ENCODE measurements around the gene ABCC4.

Gene ABCC4

DNA sequence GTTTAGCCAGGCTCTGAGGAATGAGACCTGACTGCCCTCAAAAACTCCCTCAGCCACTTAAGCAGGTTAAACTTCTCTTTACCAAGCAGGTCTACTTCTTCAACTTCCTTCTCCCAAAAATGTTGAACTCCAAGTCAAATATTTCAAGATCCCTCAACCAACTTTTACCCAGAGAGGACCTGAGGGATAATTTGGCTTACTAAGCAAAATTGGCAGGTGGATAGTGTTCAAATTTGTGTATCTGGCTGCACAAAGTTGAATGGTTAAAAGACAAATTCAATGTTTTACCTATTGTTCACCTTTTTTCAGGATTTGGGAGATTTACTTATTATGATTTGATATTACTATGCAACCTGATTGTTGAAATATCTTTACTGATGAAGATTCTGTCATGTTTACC lies 296.0 kb downstream of the ABCC4 start:
- H3K4me3 ChIP-seq (ENCODE audit: low read depth, low read length), result no peak overlapping the region
- TF ChIP-seq, protein P1, sequence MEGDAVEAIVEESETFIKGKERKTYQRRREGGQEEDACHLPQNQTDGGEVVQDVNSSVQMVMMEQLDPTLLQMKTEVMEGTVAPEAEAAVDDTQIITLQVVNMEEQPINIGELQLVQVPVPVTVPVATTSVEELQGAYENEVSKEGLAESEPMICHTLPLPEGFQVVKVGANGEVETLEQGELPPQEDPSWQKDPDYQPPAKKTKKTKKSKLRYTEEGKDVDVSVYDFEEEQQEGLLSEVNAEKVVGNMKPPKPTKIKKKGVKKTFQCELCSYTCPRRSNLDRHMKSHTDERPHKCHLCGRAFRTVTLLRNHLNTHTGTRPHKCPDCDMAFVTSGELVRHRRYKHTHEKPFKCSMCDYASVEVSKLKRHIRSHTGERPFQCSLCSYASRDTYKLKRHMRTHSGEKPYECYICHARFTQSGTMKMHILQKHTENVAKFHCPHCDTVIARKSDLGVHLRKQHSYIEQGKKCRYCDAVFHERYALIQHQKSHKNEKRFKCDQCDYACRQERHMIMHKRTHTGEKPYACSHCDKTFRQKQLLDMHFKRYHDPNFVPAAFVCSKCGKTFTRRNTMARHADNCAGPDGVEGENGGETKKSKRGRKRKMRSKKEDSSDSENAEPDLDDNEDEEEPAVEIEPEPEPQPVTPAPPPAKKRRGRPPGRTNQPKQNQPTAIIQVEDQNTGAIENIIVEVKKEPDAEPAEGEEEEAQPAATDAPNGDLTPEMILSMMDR (IDR thresholded peaks at IDR 0.05; ENCODE audit: low read depth, low read length), result no peak

DNA sequence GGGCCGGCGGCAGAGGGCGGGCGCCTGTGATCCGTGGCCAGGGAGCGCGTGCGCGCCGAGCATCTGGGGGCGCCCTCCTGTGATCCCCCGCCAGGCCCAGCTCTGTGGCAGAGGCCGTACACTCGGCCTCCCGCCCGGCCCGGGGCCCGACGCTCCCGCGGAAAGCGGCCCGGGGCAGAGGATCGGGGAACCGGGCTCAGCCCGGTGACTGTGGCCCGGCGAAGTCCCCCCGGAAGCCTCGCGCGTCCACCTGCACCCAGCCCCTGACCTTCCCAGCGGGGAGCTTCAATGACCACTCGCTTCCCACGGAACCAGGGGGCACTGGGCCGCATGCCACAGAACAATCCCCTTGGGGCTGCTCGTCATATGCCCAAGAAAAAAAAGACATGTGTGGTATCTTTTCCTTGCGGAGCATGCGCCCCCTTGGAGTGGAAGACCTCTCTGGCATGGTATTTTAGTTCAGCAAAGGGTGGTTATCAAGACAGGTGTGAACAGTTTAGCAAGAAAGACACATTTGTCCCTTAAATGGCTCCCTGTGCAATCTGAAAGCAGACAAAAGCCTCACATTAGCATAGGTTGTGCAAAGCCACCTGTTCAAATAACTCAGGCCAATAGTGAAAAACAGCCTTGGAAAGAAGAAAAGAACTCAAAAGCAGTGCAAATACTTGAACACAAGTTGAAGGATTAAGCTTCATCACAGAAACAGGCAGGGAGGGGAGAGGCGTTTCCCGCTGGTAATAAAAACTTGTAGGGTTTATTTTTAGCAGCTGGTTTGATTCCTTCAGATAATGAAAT lies 298.0 kb downstream of the ABCC4 start:
- TF ChIP-seq, protein P1 (IDR thresholded peaks at IDR 0.05; ENCODE audit: low read depth, low read length), result no peak
- H3K4me3 ChIP-seq (ENCODE audit: low read depth, low read length), result no peak overlapping the region

DNA sequence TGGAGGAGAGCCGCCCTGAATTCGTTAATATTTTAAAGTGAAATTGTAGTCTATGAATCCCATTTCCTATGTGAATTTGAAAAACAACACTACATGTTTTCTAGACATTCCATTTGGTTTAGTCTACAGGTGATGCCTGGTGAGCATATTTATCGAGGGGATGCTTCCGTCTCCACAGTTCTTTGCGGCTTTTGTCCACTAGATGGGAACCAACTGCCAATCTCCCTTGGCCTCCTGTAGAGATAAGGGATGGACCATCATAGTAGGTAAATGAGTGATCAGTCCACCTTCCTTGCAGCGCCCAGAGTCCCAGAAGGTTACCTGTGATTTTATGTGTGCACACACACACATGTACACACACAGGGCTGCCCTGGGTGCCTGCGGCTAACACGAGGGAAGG lies 299.1 kb downstream of the ABCC4 start:
- H3K4me3 ChIP-seq (ENCODE audit: low read depth, low read length), result no peak overlapping the region
- TF ChIP-seq, protein P1 (IDR thresholded peaks at IDR 0.05; ENCODE audit: low read depth, low read length), result no peak

DNA sequence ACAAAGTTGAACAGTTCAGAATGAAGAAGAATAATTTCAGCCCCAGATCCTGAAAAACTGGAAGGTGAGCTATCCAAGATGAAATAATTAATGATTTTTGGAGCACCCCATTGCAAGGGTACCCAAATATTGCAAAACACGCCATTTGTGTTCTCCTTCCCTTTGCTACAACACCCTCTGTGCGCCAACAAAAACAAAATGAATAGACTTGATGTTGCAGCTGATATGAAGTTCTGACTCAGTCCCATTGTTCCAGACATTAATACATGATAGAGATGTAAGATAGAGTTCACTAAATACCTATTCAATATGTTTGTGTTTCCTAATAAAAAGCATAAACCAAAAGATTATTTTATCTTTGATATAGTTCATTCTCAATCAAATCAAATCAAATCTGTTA lies 301.4 kb downstream of the ABCC4 start:
- TF ChIP-seq, protein P1 (IDR thresholded peaks at IDR 0.05; ENCODE audit: low read depth, low read length), result no peak
- H3K4me3 ChIP-seq (ENCODE audit: low read depth, low read length), result no peak overlapping the region

DNA sequence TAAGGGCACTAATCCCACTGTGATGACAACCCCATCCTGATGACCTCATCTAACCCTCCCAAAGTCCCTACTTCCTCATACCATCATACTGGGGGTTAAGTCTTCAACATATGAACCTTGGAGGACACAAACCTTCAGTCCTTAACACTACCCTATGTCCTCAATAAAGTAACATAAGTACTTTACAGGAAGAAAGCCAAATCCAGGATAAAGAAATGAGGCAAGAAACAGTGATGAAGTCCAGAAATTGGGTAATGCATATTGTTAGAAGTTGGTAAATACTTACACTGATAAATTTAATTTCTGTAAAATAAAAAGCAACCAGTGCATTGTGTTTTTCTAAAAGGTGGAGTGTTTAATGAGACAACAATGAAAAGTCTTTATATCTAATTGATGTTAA lies 304.1 kb downstream of the ABCC4 start:
- no peak overlapping the region for H3K4me3 ChIP-seq (ENCODE audit: low read depth, low read length)
- TF ChIP-seq, protein P1 (IDR thresholded peaks at IDR 0.05; ENCODE audit: low read depth, low read length), result no peak

DNA sequence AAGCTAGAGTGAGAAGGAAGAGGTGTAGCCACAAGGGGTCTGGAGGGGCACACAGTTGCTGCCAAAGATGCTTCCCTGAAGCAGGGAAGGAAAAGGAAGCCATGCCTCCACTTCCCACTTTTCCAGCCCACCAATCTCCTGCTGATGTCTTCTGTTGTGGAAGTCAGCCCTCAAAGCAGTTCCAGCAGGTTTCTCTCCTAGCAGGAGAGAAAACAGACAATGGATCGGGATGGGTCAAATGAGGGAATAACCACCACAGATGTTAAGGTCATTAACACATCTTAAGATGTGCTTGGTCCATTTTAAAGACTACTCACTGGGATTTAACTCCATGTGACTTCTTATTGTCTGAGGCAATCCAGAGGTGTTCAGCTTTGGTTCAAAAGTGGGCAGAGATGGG lies 304.8 kb downstream of the ABCC4 start:
- TF ChIP-seq, protein P1 (IDR thresholded peaks at IDR 0.05; ENCODE audit: low read depth, low read length), result no peak
- H3K4me3 ChIP-seq (ENCODE audit: low read depth, low read length), result no peak overlapping the region

DNA sequence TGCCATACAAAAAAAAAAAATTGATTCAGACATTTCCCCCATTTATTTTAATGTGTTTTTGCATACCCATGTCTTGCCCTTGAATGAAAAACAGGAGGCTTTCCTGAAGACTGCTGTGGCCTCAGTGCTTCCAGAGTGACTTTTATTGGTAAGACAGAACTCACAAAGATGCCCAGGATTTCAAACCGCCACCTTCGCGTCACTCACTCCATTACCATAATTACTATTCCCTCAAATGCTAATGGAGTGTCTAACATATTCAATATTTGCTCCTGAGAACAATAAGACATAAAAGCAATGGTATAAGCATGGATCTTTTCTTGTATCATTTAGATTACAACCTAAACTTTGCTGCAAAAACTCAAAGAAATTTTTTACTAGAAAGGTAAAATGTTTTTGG lies 306.7 kb downstream of the ABCC4 start:
- TF ChIP-seq, protein P1 (IDR thresholded peaks at IDR 0.05; ENCODE audit: low read depth, low read length), result no peak
- H3K4me3 ChIP-seq (ENCODE audit: low read depth, low read length), result no peak overlapping the region
